Retina (tissue), 1 donor: ENCODE results near the gene CITED1.
"Not testable (repeated sequence)": the region's sequence is repeated elsewhere in the genome, so short reads cannot be mapped to it uniquely, and the experiment has no call there.

Experiments
- DNase-seq: peaks from one replicate; pipeline ENCODE4 v3.0.0-alpha.2; 2016

The CITED1 gene

GRCh38 chrX:72305286-72306084, at the start of gene CITED1:
Gene CITED1 (minus strand): TSS chrX:72305914. CDS start chrX:72302869, 3,045 bp downstream.
- DNase-seq: peak; percentile 61

- no peak for DNase-seq
Observed at GRCh38 chrX:72352786-72353185, 47.1 kb upstream of the CITED1 start.

- DNase-seq: no peak
Observed at GRCh38 chrX:72351606-72352334, 46.1 kb upstream of the CITED1 start.

- DNase-seq: no peak
Observed at GRCh38 chrX:72349190-72349589, 43.5 kb upstream of the CITED1 start.

GRCh38 chrX:72348247-72348979, 42.7 kb upstream of the CITED1 start:
- no peak for DNase-seq

- no peak for DNase-seq
Observed at GRCh38 chrX:72347366-72347765, 41.7 kb upstream of the CITED1 start.

GRCh38 chrX:72346302-72346949, 40.7 kb upstream of the CITED1 start:
- DNase-seq: no peak

- no peak for DNase-seq
Observed at GRCh38 chrX:72340626-72341025, 34.9 kb upstream of the CITED1 start.

GRCh38 chrX:72340041-72340440, 34.3 kb upstream of the CITED1 start:
- no peak for DNase-seq

- no peak for DNase-seq
Observed at GRCh38 chrX:72330131-72330530, 24.4 kb upstream of the CITED1 start.

- DNase-seq: no peak
Observed at GRCh38 chrX:72326605-72327300, 21.0 kb upstream of the CITED1 start.

- DNase-seq: not testable (repeated sequence)
Observed at GRCh38 chrX:72319651-72320050, 13.9 kb upstream of the CITED1 start.

GRCh38 chrX:72317139-72317538, 11.4 kb upstream of the CITED1 start:
- no peak for DNase-seq

- DNase-seq: no peak
Observed at GRCh38 chrX:72316408-72317110, 10.8 kb upstream of the CITED1 start.

- DNase-seq: no peak
Observed at GRCh38 chrX:72314881-72315280, 9.2 kb upstream of the CITED1 start.

GRCh38 chrX:72313707-72314641, 8.3 kb upstream of the CITED1 start:
- DNase-seq: no peak

GRCh38 chrX:72312311-72312940, 6.7 kb upstream of the CITED1 start:
- DNase-seq: no peak

- DNase-seq: no peak
Observed at GRCh38 chrX:72309297-72310071, 3.8 kb upstream of the CITED1 start.
